Urothelium cell line (cell line): ENCODE data around the gene PACS1.
"Not testable (repeated sequence)": the region's sequence is repeated elsewhere in the genome, so short reads cannot be mapped to it uniquely, and the experiment has no call there.

Experiments used
- DNase-seq: peaks from one replicate; pipeline ENCODE4 v3.0.0; 2011; ENCODE audit warnings: low spot score, mixed read lengths
- FAIRE-seq: peaks from 2 replicates; lab custom pipeline; 2011; peaks lifted over from hg19 to GRCh38; lab: Jason Lieb, UNC

Gene PACS1

GRCh38 chr11:66240781-66241136, 170.7 kb downstream of the PACS1 start:
- no peak for DNase-seq
- FAIRE-seq: no peak

- FAIRE-seq (no peak), DNase-seq (no peak)
Observed at GRCh38 chr11:66242095-66242765, 172.2 kb downstream of the PACS1 start.

DNA sequence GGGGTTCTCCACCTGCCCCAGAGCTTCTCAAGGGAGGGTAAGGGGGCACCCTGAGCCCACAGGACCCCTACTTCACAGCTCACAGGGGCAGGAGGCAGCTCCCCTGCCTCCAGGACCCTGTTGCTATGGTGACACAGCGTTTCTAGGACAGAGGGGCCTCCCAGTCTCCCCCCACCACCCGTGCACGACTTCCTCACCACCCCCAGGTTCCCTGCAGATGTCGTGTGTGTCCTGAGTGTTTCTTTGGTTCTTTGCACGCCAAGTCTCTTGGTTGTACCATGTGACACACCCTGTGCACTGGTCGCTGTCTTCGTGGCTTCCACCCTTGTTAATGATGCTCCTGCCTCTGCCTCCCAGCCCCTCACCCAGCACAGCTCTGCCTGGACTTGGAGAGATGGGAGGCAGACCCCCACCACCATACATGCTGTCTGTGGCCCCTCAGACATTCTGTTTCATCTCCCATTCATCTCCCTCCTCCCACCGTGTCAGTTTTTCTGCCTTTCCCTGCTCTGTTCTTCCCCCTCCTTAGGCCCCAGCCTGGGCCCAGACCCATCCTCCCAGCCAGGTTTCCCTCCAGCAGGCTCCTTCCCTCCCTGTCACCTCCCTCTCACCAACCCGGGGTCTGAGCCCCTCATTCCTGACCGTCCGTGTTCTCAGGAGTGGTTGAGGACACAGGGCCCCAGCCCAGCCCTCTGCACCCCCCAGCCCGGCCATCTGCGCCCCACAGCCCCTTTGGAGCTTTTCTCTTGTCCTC, 173.9 kb downstream of the PACS1 start:
- DNase-seq (no peak), FAIRE-seq (no peak)

DNA sequence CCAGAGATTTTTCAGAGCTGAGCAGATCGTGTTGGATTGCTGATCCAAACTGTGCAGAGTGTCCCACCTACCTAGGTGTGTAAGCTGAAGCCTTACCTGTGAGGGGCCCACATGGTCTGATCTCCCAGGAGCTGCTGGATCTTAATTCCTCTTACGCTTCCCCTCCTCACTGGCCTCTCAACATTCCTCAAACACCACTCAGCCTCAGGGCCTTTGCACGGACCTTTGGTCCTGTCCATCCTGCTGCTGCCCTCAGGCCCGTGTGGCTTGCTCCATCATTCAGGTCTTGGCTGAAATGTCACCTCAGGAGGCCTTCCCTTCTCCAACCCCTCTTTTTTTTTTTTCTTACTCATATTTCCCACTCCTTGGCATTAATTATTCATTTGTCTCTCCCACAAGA, 177.2 kb downstream of the PACS1 start:
- DNase-seq (no peak), FAIRE-seq (no peak)

- no peak for FAIRE-seq
- no peak for DNase-seq
Observed at GRCh38 chr11:66247801-66248200, 177.7 kb downstream of the PACS1 start.

GRCh38 chr11:66248903-66249302, 178.8 kb downstream of the PACS1 start:
- FAIRE-seq: no peak
- DNase-seq: no peak

GRCh38 chr11:66251809-66252208, 181.7 kb downstream of the PACS1 start:
- DNase-seq (no peak), FAIRE-seq (no peak)

DNA sequence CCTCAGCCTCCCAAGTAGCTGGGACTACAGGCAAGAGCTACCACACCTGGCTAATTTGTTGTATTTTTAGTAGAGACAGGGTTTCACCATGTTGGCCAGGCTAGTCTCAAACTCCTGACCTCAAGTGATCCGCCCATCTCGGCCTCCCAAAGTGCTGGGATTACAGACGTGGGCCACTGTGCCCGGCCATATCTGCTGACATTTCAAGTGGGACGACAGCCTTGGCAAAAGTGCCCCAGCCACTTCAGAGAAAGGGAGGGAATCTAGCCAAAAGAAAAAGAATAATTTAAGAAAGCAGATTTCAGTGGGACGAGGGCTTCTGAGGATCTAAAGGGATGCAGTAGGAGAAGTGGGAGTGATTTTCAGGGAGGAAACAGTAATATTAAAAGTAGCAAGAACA, 183.0 kb downstream of the PACS1 start:
- not testable (repeated sequence) for DNase-seq, FAIRE-seq

GRCh38 chr11:66258473-66258893, 188.4 kb downstream of the PACS1 start:
- FAIRE-seq (no peak), DNase-seq (peak; percentile 21)

DNA sequence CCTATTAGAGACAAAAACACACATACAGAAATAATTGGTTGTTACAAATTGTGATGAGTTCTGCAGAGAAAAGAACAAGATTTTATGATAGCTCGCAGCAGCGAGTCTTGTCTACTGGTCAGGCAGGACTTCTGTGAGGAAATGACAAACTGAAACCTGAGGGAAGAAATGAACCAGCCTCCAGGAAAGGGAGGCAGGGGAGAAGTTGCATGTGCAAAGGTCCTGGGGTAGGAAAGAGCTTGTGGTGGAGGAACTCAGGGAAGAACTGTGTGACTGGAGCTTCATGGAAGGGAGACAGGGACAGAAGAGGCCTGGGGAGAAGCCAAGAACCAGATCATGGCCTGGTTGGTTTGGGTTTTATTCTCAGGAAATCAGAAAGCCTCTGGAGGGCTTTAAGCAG, 189.2 kb downstream of the PACS1 start:
- FAIRE-seq: no peak
- DNase-seq: no peak

DNA sequence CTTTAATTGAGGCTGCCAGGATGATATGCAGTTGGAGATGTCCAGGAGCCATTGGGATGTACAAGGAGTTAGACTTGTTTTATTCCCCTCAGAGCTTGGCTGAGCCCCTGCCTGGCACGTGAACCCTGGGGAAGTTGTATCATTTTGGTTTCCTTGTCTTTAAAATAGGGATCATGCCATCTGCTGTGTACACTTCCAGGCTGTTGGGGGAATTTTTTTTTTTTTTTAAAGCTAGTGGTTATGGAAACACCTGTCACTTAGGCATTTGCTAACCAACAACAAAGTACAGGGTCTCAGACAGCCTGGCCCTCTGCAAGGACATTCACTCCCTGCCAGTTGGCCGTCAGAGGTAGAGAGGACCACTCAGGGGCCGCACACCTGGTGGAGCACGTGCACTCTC, 189.9 kb downstream of the PACS1 start:
- FAIRE-seq (no peak), DNase-seq (no peak)

- DNase-seq: no peak
- FAIRE-seq: no peak
Observed at GRCh38 chr11:66261578-66261977, 191.5 kb downstream of the PACS1 start.

DNA sequence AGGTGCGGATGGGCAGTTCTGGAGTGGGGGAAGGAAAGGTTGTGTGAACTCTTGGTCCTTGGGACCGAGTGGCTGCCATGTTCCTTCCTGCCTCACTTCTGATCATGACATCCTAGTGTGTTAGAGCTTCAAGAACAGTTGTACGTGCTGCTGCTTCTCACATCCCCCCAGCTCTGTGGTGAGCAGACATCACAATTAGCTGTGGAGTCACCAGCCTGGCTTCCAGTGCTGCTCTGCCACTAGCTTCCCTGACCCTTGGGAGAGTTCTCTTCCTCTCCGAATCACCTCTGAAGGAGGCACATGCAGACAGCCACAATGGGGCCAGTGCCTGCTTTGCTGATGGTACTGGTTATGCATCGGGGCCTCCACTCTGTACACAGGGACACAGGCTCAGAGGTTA, 192.1 kb downstream of the PACS1 start:
- no peak for FAIRE-seq
- no peak for DNase-seq

DNA sequence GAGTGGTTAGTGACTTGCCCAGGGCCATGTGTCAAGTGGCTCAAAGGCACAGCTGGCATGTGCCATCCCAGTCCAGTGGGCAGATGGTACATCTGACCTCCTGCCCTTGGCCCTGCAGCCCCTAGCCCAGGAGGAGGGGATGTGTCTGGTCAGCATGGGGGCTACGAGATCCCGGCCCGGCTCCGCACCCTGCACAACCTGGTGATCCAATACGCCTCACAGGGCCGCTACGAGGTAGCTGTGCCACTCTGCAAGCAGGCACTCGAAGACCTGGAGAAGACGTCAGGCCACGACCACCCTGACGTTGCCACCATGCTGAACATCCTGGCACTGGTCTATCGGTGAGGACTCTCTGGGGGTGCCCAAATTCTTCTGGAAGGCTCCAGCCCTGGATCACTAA, 192.6 kb downstream of the PACS1 start:
- DNase-seq (no peak), FAIRE-seq (no peak)

DNA sequence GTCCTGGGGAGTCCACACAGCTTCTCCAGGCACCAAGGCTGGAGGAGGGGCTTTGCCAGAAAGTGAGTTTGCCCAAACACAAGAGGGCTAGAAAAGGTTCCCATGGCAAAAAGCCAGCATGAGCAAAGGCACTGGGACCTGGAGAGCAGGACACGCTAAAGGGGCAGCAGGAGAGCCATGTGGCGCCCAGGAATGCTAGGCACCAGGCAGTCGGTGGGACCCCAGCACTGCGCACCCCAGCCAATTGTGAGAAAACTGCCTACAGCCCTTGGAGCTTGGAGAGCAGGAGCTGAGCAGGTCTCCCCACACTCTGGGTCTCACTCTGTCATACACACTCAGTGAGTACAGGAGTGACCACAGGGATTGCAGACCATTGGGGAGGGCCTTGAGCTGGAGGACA, 193.2 kb downstream of the PACS1 start:
- FAIRE-seq: no peak
- no peak for DNase-seq

- DNase-seq (no peak), FAIRE-seq (no peak)
Observed at GRCh38 chr11:66263785-66264184, 193.7 kb downstream of the PACS1 start.

- FAIRE-seq (peak; percentile 30), DNase-seq (no peak)
Observed at GRCh38 chr11:66264383-66264782, 194.3 kb downstream of the PACS1 start.

DNA sequence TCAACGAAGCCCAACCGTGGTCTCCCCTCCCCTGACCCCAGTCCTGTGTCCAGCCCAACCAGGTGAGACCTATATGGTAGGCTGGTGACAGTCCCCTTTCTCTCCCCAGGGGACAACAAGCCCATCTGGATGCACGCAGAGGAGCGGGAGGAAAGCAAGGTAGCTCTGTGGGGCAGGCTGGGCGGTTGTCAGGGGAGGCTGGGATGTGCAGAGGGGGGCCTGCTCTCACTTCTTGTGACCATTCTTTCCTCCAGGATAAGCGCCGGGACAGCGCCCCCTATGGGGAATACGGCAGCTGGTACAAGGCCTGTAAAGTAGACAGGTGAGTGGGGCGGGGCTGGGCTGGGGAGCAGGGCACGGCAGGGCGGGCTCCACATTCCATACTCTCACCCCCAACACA, 194.8 kb downstream of the PACS1 start:
- no peak for FAIRE-seq

GRCh38 chr11:66265531-66266377, 195.7 kb downstream of the PACS1 start:
- DNase-seq (no peak), FAIRE-seq (no peak)

More for the DNA sequence above, 194.8 kb downstream of the PACS1 start:
- DNase-seq: no peak

GRCh38 chr11:66266378-66267038, 196.4 kb downstream of the PACS1 start:
- FAIRE-seq: no peak
- DNase-seq: no peak

GRCh38 chr11:66267039-66267378, 196.9 kb downstream of the PACS1 start:
- DNase-seq (no peak), FAIRE-seq (no peak)
